T-helper 2 cell treated with Interferon-gamma antibody and Interleukin-4, amounts not matched to agents 100 ng/mL and 5 ng/mL, for 36 hours (primary cell): Measurements from ENCODE around the gene PAQR4. TPM values are rescaled to one million over a fixed set of nuclear protein-coding genes. Genes with fewer than 3 reads are reported as not detected.

ENCODE experiments used
- intact Hi-C: fragments of 100-400 bp; cut with micrococcal nuclease; formaldehyde crosslinking; loops from one replicate; pipeline ENCODE4 v1.15.1; 2023
- total RNA-seq: library from RNA; stranded (reverse); gene quantifications from 2 replicates; pipeline ENCODE4 v1.2.3, GENCODE V29; 2022

Gene PAQR4
- total RNA-seq, 1 donor from 2014 or later = 43.0 TPM

DNA sequence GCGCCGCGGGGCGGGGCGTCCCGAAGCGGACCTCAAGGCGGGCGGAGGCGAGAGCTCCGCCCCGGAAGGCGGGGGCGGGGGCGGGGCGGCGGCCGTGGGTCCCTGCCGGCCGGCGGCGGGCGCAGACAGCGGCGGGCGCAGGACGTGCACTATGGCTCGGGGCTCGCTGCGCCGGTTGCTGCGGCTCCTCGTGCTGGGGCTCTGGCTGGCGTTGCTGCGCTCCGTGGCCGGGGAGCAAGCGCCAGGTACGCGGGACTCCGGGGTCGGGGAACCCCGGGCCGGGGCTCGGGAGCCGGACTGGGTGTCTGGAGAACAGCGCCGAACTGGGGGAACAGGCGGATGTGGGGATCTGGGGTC lies 51.1 kb downstream of the PAQR4 start, which contains the start of gene TNFRSF12A:
Gene TNFRSF12A (plus strand): TSS at position 122 of the 357 bp plus-strand sequence. CDS start 30 bp downstream, at position 152.
- intact Hi-C loops = loop anchor here (1.0 to 10.0 kb wide), 4 partner anchors 16 to 1232 kb away; partner anchors contain the start of genes CLUAP1 and PAQR4

DNA sequence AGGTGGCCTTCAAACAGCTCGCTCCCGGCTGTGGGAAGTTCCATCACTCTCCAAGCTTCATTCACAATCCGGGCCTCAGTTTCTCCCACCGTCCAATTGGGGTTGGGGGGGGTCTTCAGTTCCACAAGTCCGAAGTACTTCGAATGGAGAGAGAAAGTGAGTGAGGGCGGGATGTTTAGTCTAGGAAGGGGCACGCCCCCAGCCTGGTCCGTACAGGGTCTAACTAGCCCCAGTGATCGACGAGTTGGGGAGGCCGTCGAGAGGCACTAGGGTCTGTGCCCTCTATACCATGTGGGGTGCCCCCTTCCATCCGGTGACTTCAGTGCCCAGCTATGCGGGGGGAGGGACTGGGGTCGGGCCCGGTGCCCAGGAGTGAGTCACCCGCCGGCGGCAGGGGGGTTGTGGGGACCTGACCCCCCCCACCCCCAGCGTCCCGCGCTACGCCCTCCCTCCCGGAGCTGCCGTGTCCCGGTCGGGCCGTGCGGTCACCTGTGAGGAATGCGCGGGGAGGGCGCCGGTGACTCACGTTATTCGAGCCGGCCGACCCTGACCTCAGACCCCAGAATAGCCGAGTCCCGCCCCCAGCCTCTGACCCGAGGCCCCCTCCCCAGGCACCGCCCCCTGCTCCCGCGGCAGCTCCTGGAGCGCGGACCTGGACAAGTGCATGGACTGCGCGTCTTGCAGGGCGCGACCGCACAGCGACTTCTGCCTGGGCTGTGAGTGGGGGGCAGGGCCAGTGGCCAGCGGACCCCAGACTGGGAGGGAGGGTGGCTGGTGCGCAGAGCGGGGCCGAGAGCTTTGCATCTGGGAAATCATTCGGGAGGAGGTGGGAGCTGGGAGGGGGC lies 51.7 kb downstream of the PAQR4 start:
- intact Hi-C loops = loop anchor here (1.0 to 10.0 kb wide), 4 partner anchors 17 to 1231 kb away; partner anchors contain the start of genes CLUAP1 and PAQR4

DNA sequence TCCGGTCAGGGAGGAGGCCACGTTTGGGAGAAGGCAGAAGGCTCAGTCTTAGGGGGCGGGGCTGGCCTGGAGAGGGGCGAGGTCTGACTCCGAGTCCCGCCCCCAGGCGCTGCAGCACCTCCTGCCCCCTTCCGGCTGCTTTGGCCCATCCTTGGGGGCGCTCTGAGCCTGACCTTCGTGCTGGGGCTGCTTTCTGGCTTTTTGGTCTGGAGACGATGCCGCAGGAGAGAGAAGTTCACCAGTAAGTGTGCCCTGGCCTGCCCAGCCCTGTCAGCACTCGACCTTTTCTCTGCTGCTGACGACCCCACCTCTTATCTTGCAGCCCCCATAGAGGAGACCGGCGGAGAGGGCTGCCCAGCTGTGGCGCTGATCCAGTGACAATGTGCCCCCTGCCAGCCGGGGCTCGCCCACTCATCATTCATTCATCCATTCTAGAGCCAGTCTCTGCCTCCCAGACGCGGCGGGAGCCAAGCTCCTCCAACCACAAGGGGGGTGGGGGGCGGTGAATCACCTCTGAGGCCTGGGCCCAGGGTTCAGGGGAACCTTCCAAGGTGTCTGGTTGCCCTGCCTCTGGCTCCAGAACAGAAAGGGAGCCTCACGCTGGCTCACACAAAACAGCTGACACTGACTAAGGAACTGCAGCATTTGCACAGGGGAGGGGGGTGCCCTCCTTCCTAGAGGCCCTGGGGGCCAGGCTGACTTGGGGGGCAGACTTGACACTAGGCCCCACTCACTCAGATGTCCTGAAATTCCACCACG lies 52.5 kb downstream of the PAQR4 start:
- intact Hi-C loops = loop anchor here (5.0 to 10.0 kb wide), 3 partner anchors 54 to 1231 kb away; partner anchors contain the start of genes CLUAP1 and PAQR4

DNA sequence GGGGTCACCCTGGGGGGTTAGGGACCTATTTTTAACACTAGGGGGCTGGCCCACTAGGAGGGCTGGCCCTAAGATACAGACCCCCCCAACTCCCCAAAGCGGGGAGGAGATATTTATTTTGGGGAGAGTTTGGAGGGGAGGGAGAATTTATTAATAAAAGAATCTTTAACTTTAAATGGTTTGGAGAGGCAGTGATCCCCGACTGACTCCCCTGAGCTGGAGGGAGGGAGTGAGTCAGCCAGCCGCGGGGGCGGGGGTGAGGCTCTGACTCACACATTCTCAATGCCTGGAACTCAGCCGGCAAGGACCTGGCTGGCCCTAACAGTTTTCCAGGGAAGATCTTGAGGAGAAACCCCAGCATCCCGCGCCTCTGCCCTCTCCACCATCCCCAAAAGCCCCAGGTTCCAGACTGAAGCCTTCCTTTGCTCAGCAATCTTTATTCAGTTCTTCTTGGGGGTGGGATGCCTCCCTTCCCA lies 53.1 kb downstream of the PAQR4 start:
- intact Hi-C loops = loop anchor here (5.0 to 10.0 kb wide), 3 partner anchors 55 to 1230 kb away; partner anchors contain the start of genes CLUAP1 and PAQR4

DNA sequence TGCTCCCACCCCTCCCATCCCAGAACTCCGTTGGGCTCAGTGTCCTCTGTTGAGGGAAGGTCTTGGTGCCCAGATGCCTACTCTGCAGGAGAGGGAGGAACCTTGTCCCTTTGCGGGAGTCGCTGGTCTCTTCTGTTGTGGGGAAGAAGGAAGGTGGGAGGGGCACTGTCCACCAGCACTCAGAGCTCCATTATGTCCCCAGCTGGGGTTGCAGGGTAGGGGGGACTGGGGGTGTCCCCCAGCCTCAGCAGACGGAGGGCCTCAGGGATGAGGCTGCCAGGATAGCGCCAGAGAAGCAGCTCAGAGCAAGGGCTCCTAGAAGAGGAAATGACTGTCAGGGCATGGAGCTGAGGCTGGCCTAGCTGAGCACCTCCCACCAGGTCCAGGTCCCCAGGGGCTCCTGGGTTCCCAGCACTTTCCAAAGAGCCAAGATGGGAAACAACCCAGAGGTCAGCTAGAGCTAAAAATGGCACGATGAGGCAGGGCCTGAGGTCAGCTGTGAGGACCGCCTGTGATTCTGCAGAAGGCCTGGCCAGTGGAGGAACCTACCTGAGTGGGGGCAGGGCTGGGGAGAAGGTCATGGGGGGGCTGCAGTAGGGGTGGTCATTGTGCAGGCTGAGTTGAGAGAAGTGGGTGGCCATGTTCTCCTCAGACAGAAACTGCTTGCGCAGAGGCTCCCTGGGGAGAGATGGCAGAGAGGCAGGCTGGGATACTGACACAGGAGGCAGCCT lies 53.7 kb downstream of the PAQR4 start:
- intact Hi-C loops = loop anchor here (5.0 to 10.0 kb wide), 3 partner anchors 56 to 1229 kb away; partner anchors contain the start of genes CLUAP1 and PAQR4

Other genes with a start within 250 kb of the PAQR4 start
- gene PRSS27, start 249.1 kb upstream of the PAQR4 start, total RNA-seq = 1.0 and 1.2 TPM in 2 replicates
- 559 and 595 TPM in 2 replicates for gene SRRM2, start 216.7 kb upstream of the PAQR4 start, total RNA-seq
- 232 TPM in 2 replicates for gene ELOB, start 192.1 kb upstream of the PAQR4 start, total RNA-seq
- gene PRSS33, start 181.8 kb upstream of the PAQR4 start, total RNA-seq = not detected in 2 replicates
- not detected in 2 replicates for gene PRSS41, start 170.9 kb upstream of the PAQR4 start, total RNA-seq
- gene PRSS21, start 152.1 kb upstream of the PAQR4 start, total RNA-seq = 5.7 and 6.6 TPM in 2 replicates
- gene ZG16B, start 139.0 kb upstream of the PAQR4 start, total RNA-seq = 6.5 and 8.0 TPM in 2 replicates
- gene PRSS22, start 111.2 kb upstream of the PAQR4 start, total RNA-seq = not detected in 2 replicates
- 20.0 and 23.6 TPM in 2 replicates for gene FLYWCH2, start 86.1 kb upstream of the PAQR4 start, total RNA-seq
- 61.6 and 67.3 TPM in 2 replicates for gene FLYWCH1, start 57.4 kb upstream of the PAQR4 start, total RNA-seq
- gene KREMEN2, start 5.1 kb upstream of the PAQR4 start, total RNA-seq = not detected in 2 replicates
- 124 and 125 TPM in 2 replicates for gene PKMYT1, start 11.1 kb downstream of the PAQR4 start, total RNA-seq
- 0.43 and 0.77 TPM in 2 replicates for gene CLDN9, start 43.6 kb downstream of the PAQR4 start, total RNA-seq
- not detected in 2 replicates for gene CLDN6, start 48.8 kb downstream of the PAQR4 start, total RNA-seq
- gene TNFRSF12A, start 51.0 kb downstream of the PAQR4 start, total RNA-seq = 4.8 and 5.7 TPM in 2 replicates
- 29.2 and 31.2 TPM in 2 replicates for gene HCFC1R1, start 54.6 kb downstream of the PAQR4 start, total RNA-seq
- gene THOC6, start 54.7 kb downstream of the PAQR4 start, total RNA-seq = 64.3 and 65.9 TPM in 2 replicates
- gene BICDL2, start 67.6 kb downstream of the PAQR4 start, total RNA-seq = 0.20 and 0.23 TPM in 2 replicates
- gene MMP25, start 77.2 kb downstream of the PAQR4 start, total RNA-seq = 71.1 and 75.1 TPM in 2 replicates
- gene IL32, start 96.3 kb downstream of the PAQR4 start, total RNA-seq = 3,664 and 3,681 TPM in 2 replicates
- 0.11 and 0.30 TPM in 2 replicates for gene ZSCAN10, start 129.9 kb downstream of the PAQR4 start, total RNA-seq
- 0.23 TPM in 1 of 2 replicates, not detected in the other for gene ZNF205, start 143.2 kb downstream of the PAQR4 start, total RNA-seq
- 10.8 and 11.0 TPM in 2 replicates for gene ZNF213, start 165.7 kb downstream of the PAQR4 start, total RNA-seq
- gene OR1F1, start 218.9 kb downstream of the PAQR4 start, total RNA-seq = not detected in 2 replicates